Measurements from ENCODE around the gene GHRL. TPM values are rescaled to one million over a fixed set of nuclear protein-coding genes. Genes with fewer than 3 reads are reported as not detected.

Gene GHRL
- total RNA-seq, 1 experiment from 2014 or later, result 2.0 TPM

DNA sequence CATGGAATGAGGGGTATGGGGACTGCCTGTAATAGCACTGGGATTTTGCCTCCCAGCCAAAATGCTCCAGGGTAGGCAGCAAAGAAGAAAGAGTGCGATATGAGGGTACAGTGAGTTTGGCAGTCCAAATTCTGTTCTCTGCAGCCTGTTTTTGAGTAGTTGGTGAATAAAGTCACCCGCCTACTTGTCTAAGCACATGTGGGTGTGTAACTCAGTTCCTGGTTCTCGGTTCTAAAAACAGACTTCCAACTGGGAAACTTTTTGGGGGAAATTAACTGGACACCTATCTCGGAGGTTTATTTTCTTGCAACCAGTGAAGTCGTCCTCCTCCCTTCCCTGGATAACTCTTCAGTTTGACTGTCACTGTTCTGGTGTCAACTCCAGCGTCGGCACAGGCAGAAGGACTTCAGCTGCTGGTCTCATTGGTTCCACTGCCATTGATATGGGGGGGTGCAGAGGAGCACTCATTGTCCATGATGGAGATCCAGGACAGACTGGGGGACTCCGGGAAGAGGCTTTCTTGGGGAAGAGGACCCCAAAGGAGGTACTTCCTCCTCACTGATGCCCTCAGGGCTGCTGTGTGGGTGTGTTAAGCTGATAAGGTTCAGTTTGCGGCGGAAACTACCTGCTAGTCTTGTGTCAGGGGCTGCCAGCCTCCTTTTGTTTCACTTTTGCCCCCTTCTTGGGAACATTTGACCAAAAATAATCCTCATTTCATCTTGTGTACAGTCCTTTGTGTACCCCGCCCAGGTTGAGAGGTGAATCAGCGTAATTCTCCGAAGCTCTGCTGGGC lies 13.2 kb downstream of the GHRL start:
- CTCF ChIA-PET, result no interaction called here
- intact Hi-C loops (cut with micrococcal nuclease; ENCODE audit: unreplicated experiment), result no loop called here

DNA sequence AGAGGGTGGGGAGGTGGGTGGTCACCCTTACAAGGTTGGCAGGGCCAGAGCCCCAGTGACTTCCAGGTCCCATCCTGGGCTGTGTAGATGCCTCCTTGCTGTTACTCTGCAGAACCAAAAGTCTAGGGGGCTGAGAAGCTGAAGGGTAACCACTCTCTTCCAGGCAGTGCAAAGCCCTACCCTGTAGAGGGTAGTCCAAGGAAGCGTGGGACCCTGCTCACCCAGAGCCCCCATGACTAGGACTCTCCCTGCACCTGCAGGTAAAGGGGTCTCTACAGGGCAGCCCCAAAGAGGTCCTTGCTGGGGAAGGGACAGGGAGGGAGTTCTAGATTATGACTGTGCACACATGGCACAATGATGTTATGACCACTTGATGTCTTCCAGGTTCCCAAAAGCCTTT lies 14.2 kb downstream of the GHRL start:
- TF ChIP-seq, protein P1, sequence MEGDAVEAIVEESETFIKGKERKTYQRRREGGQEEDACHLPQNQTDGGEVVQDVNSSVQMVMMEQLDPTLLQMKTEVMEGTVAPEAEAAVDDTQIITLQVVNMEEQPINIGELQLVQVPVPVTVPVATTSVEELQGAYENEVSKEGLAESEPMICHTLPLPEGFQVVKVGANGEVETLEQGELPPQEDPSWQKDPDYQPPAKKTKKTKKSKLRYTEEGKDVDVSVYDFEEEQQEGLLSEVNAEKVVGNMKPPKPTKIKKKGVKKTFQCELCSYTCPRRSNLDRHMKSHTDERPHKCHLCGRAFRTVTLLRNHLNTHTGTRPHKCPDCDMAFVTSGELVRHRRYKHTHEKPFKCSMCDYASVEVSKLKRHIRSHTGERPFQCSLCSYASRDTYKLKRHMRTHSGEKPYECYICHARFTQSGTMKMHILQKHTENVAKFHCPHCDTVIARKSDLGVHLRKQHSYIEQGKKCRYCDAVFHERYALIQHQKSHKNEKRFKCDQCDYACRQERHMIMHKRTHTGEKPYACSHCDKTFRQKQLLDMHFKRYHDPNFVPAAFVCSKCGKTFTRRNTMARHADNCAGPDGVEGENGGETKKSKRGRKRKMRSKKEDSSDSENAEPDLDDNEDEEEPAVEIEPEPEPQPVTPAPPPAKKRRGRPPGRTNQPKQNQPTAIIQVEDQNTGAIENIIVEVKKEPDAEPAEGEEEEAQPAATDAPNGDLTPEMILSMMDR (conservative IDR thresholded peaks at IDR 0.05; ENCODE audit: low read depth, low read length), result no peak
- no peak for TF ChIP-seq EZH2 (IDR thresholded peaks at IDR 0.05; ENCODE audit: borderline replicate concordance, low read depth, low read length, poor library complexity, severe bottlenecking)
- peaks cover 8% of the 10 kb centered on the region for H3K4me1 ChIP-seq (ENCODE audit: insufficient read depth, low read length, poor library complexity, severe bottlenecking)
- H3K27me3 ChIP-seq (replicated peaks; ENCODE audit: insufficient read depth, low read depth, low read length, poor library complexity), result no peaks in the 10 kb centered on the region
- ChIA-PET POLR2A (ENCODE audit: low non-redundant PET) (no interaction called here), CTCF (no interaction called here)
- no TSS peak for BruUV-seq (replicated peaks)
- H3K27ac ChIP-seq (ENCODE audit: low read depth, low read length, poor library complexity, severe bottlenecking), result no peak overlapping the region
- intact Hi-C loops (cut with micrococcal nuclease; ENCODE audit: unreplicated experiment), result no loop called here
- no peak for DNase-seq (ENCODE audit: low spot score)
- no peaks in the 10 kb centered on the region for H3K9me3 ChIP-seq (ENCODE audit: low read depth, low read length, poor library complexity, severe bottlenecking)
- peaks cover 29% of the 10 kb centered on the region for H3K36me3 ChIP-seq (ENCODE audit: insufficient read depth, low read length, poor library complexity, severe bottlenecking)
- H3K4me3 ChIP-seq (ENCODE audit: low read depth, low read length, poor library complexity, severe bottlenecking), result no peak overlapping the region

More for the DNA sequence above, 13.2 kb downstream of the GHRL start:
- POLR2A ChIA-PET (ENCODE audit: low non-redundant PET), result no interaction called here
- Histone ChIP-seq H3K27me3 (replicated peaks; ENCODE audit: insufficient read depth, low read depth, low read length, poor library complexity) (no peaks in the 10 kb centered on the region), H3K27ac (ENCODE audit: low read depth, low read length, poor library complexity, severe bottlenecking) (no peak overlapping the region), H3K4me1 (ENCODE audit: insufficient read depth, low read length, poor library complexity, severe bottlenecking) (no peaks in the 10 kb centered on the region), H3K9me3 (ENCODE audit: low read depth, low read length, poor library complexity, severe bottlenecking) (no peaks in the 10 kb centered on the region), H3K36me3 (ENCODE audit: insufficient read depth, low read length, poor library complexity, severe bottlenecking) (peaks cover 29% of the 10 kb centered on the region), H3K4me3 (ENCODE audit: low read depth, low read length, poor library complexity, severe bottlenecking) (no peak overlapping the region)
- TF ChIP-seq, protein P1 (conservative IDR thresholded peaks at IDR 0.05; ENCODE audit: low read depth, low read length), result no peak
- no peak for TF ChIP-seq EZH2 (IDR thresholded peaks at IDR 0.05; ENCODE audit: borderline replicate concordance, low read depth, low read length, poor library complexity, severe bottlenecking)
- no TSS peak for BruUV-seq (replicated peaks)
- no peak for DNase-seq (ENCODE audit: low spot score)

DNA sequence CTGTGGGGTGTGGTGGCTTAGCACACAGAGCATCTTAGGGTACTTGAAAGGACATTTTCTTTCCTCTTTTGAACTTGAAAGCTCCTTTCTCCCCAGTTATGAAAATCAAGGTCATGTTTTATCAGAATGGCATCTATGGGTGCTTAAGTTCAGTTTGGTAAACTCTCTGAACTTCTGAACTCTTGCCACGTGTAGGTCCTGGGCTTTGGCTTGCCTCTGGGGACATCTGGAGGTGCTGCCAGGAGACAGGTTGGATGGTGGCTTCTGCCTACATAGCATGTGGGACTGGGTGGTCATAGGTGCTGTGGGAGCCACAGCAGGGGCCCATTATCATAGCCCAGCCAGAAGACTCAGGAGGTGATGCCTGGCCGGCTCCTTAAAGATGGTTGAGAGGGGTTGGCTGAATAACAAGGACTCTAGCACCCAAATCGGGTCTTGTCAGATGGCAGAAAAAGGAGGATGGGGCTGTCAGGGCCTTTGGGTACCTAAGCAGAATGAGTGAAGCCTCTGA lies 15.6 kb downstream of the GHRL start:
- Histone ChIP-seq H3K4me3 (ENCODE audit: low read depth, low read length, poor library complexity, severe bottlenecking) (no peak overlapping the region), H3K27me3 (replicated peaks; ENCODE audit: insufficient read depth, low read depth, low read length, poor library complexity) (no peaks in the 10 kb centered on the region), H3K36me3 (ENCODE audit: insufficient read depth, low read length, poor library complexity, severe bottlenecking) (peaks cover 35% of the 10 kb centered on the region), H3K4me1 (ENCODE audit: insufficient read depth, low read length, poor library complexity, severe bottlenecking) (peaks cover 13% of the 10 kb centered on the region), H3K9me3 (ENCODE audit: low read depth, low read length, poor library complexity, severe bottlenecking) (no peaks in the 10 kb centered on the region), H3K27ac (ENCODE audit: low read depth, low read length, poor library complexity, severe bottlenecking) (no peak overlapping the region)
- intact Hi-C loops (cut with micrococcal nuclease; ENCODE audit: unreplicated experiment), result no loop called here
- BruUV-seq (replicated peaks), result no TSS peak
- TF ChIP-seq, protein P1 (conservative IDR thresholded peaks at IDR 0.05; ENCODE audit: low read depth, low read length), result no peak
- TF ChIP-seq EZH2 (IDR thresholded peaks at IDR 0.05; ENCODE audit: borderline replicate concordance, low read depth, low read length, poor library complexity, severe bottlenecking), result no peak
- CTCF ChIA-PET, result no interaction called here
- POLR2A ChIA-PET (ENCODE audit: low non-redundant PET), result no interaction called here
- no peak for DNase-seq (ENCODE audit: low spot score)

All from A673 (cell line).